Liver (tissue), 9 donors: ENCODE data around the gene TRIM16. TPM values are rescaled to one million over a fixed set of nuclear protein-coding genes. Genes with fewer than 3 reads are reported as not detected.

Source experiments
- DNase-seq: peaks from one replicate; pipeline ENCODE4 v3.0.0-alpha.2; 2017; ENCODE audit warnings: low spot score
- H3K27ac ChIP-seq, 2 donors: one replicate each; pipeline ENCODE4 v1.7.0; 2013; ENCODE audit warnings: inconsistent platforms in 2 of 2, low read length in 2 of 2, control low read depth in 1 of 2, low read depth in 1 of 2, mild to moderate bottlenecking in 1 of 2
- H3K27me3 ChIP-seq, 4 donors: one replicate each; pipeline versions ENCODE4 v1.6.1 to v1.7.0; 2013; ENCODE audit warnings: low read length in 3 of 4, inconsistent platforms in 1 of 4, mild to moderate bottlenecking in 1 of 4, moderate library complexity in 1 of 4; ENCODE audit not compliant: control insufficient read depth in 4 of 4, insufficient read depth in 4 of 4
- H3K36me3 ChIP-seq, 4 donors: one replicate each; pipeline versions ENCODE4 v1.6.1 to v1.7.0; 2013; ENCODE audit warnings: low read length in 3 of 4, mild to moderate bottlenecking in 3 of 4, low read depth in 1 of 4, moderate library complexity in 1 of 4; ENCODE audit not compliant: control insufficient read depth in 4 of 4, insufficient read depth in 3 of 4
- H3K4me1 ChIP-seq, 4 donors: one replicate each; pipeline versions ENCODE4 v1.6.1 to v1.7.0; 2013; ENCODE audit warnings: low read length in 3 of 4, mild to moderate bottlenecking in 3 of 4, moderate library complexity in 1 of 4; ENCODE audit not compliant: control insufficient read depth in 4 of 4, insufficient read depth in 4 of 4
- H3K4me3 ChIP-seq, 3 donors: one replicate each; pipeline versions ENCODE4 v1.6.1 to v1.7.0; 2013; ENCODE audit warnings: low read length in 3 of 3, control low read depth in 1 of 3, low read depth in 1 of 3, mild to moderate bottlenecking in 1 of 3
- H3K9ac ChIP-seq, 2 donors: one replicate each; pipeline ENCODE4 v1.7.0; 2013; ENCODE audit warnings: low read length in 2 of 2, mild to moderate bottlenecking in 2 of 2, moderate library complexity in 2 of 2, control low read depth in 1 of 2, low read depth in 1 of 2
- H3K9me3 ChIP-seq, 4 donors: one replicate each; pipeline versions ENCODE4 v1.6.1 to v1.7.0; 2013; ENCODE audit warnings: low read length in 3 of 4; ENCODE audit not compliant: control insufficient read depth in 4 of 4
- ATF3 ChIP-seq: IDR thresholded peaks from 2 replicates; pipeline ENCODE4 v1.6.1; 2016; ENCODE audit warnings: antibody characterized with exemption
- CTCF ChIP-seq: fragments of 150-350 bp; IDR thresholded peaks from 2 replicates; pipeline ENCODE4 v1.5.1; 2017; ENCODE audit warnings: improper control_type of control experiment, low read depth, low read length; ENCODE audit not compliant: missing input control
- EGR1 ChIP-seq, 2 donors: IDR thresholded peaks; 2 replicates each; pipeline ENCODE4 v1.6.1; 2016 to 2018; ENCODE audit warnings: antibody characterized with exemption in 2 of 2, low read depth in 2 of 2
- FOXA1 ChIP-seq: IDR thresholded peaks from 2 replicates; pipeline ENCODE4 v1.6.1; 2016; ENCODE audit warnings: antibody characterized with exemption
- FOXA2 ChIP-seq: IDR thresholded peaks from 2 replicates; pipeline ENCODE4 v1.6.1; 2016; ENCODE audit warnings: antibody characterized with exemption
- GABPA ChIP-seq, 2 donors: IDR thresholded peaks in 1 of 2; conservative IDR thresholded peaks in 1 of 2; 2 replicates each; pipeline ENCODE4 v1.6.1; 2016; ENCODE audit warnings: antibody characterized with exemption in 2 of 2, mild to moderate bottlenecking in 1 of 2, moderate library complexity in 1 of 2
- HNF4A ChIP-seq, 2 donors: conservative IDR thresholded peaks; 2 replicates each; pipeline ENCODE4 v1.6.1; 2016; ENCODE audit warnings: antibody characterized with exemption in 2 of 2, mild to moderate bottlenecking in 2 of 2
- HNF4G ChIP-seq: IDR thresholded peaks from 2 replicates; pipeline ENCODE4 v1.6.1; 2016; ENCODE audit warnings: antibody characterized with exemption
- JUND ChIP-seq, 2 donors: IDR thresholded peaks; 2 replicates each; pipeline ENCODE4 v1.6.1; 2016; ENCODE audit warnings: antibody characterized with exemption in 2 of 2
- MAX ChIP-seq: IDR thresholded peaks from 2 replicates; pipeline ENCODE4 v1.6.1; 2016; ENCODE audit warnings: antibody characterized with exemption
- NR2F2 ChIP-seq: IDR thresholded peaks from 2 replicates; pipeline ENCODE4 v1.6.1; 2016; ENCODE audit warnings: antibody characterized with exemption
- RAD21 ChIP-seq, 2 donors: IDR thresholded peaks; 2 replicates each; pipeline ENCODE4 v1.6.1; 2016; ENCODE audit warnings: antibody characterized with exemption in 2 of 2, mild to moderate bottlenecking in 2 of 2
- REST ChIP-seq: IDR thresholded peaks from 2 replicates; pipeline ENCODE4 v1.6.1; 2016; ENCODE audit warnings: antibody characterized with exemption, mild to moderate bottlenecking
- RXRA ChIP-seq, 2 donors: IDR thresholded peaks; 2 replicates each; pipeline ENCODE4 v1.6.1; 2017 to 2018; ENCODE audit warnings: antibody characterized with exemption in 2 of 2, mild to moderate bottlenecking in 1 of 2
- SP1 ChIP-seq: IDR thresholded peaks from 2 replicates; pipeline ENCODE4 v1.6.1; 2018; ENCODE audit warnings: antibody characterized with exemption, mild to moderate bottlenecking
- TAF1 ChIP-seq: conservative IDR thresholded peaks from 2 replicates; pipeline ENCODE4 v1.6.1; 2016; ENCODE audit warnings: antibody characterized with exemption, mild to moderate bottlenecking
- YY1 ChIP-seq: IDR thresholded peaks from 2 replicates; pipeline ENCODE4 v1.6.1; 2016; ENCODE audit warnings: antibody characterized with exemption, mild to moderate bottlenecking
- ZBTB33 ChIP-seq: IDR thresholded peaks from 2 replicates; pipeline ENCODE4 v1.6.1; 2016; ENCODE audit warnings: antibody characterized with exemption
- WGBS: extraction: QIAGEN DNeasy Blood & Tissue Kit; methylation state at CpG from one replicate; pipeline ENCODE4 v1.1.7; 2013; 5-methylcytosine and 5-hydroxymethylcytosine counted together
- polyA plus RNA-seq, 2 donors: library from polyadenylated mRNA; stranded (reverse) in 1 of 2; unstranded in 1 of 2; fragments of 200-250 nt in 1 of 2; fragments of >200 nt in 1 of 2; fragmentation: Nextera tagmentation in 1 of 2; extraction: Ambion mirVana in 1 of 2; gene quantifications; one replicate each; pipeline versions ENCODE4 v1.2.1 to v1.2.3, GENCODE V29; 2013 to 2015
- total RNA-seq, 2 donors: library from RNA; depleted of rRNA; stranded (reverse); fragments of >200 nt; gene quantifications; one replicate each; pipeline ENCODE4 v1.2.3, GENCODE V29; 2014
- donor health status: healthy.
- donor health status: healthy.
- donor health status: healthy.
- donor health status: healthy.
- donor health status: healthy.

TRIM16 gene
- total and polyA plus RNA-seq, 4 donors: 1.9 to 6.6 (median 4.7) TPM

- peaks cover 0 to 5% (median 1%) of the 10 kb centered on the region in 4 donors for H3K36me3 ChIP-seq
- no peaks in the 10 kb centered on the region for H3K9me3 ChIP-seq
- no peak overlapping the region for H3K4me3 ChIP-seq
- TF ChIP-seq MAX: no peak
- no peak for TF ChIP-seq REST
- no peak for TF ChIP-seq ATF3
- no peak for TF ChIP-seq EGR1 (IDR thresholded peaks at IDR 0.05; ENCODE audit: low read depth in 2 of 2)
- no peak for TF ChIP-seq HNF4G
- no peak for TF ChIP-seq TAF1
- no peak for TF ChIP-seq CTCF
- TF ChIP-seq YY1: no peak
- no peak for TF ChIP-seq NR2F2
- TF ChIP-seq JUND (IDR thresholded peaks at IDR 0.05): no peak
- no peak for TF ChIP-seq ZBTB33
- TF ChIP-seq FOXA1: no peak
- TF ChIP-seq SP1: no peak
- no peak for TF ChIP-seq GABPA (IDR thresholded peaks at IDR 0.05 in 1 of 2, conservative IDR thresholded peaks at IDR 0.05 in 1 of 2)
- TF ChIP-seq HNF4A (conservative IDR thresholded peaks at IDR 0.05): no peak
- no peak for TF ChIP-seq RXRA (IDR thresholded peaks at IDR 0.05)
- TF ChIP-seq FOXA2: no peak
- TF ChIP-seq RAD21 (IDR thresholded peaks at IDR 0.05): no peak
- 87% methylated on average over 4 of the region's 4 CpGs for WGBS
- H3K27ac ChIP-seq: no peak overlapping the region
- H3K4me1 ChIP-seq: no peaks in the 10 kb centered on the region
- H3K9ac ChIP-seq: no peak overlapping the region
- DNase-seq: no peak
- H3K27me3 ChIP-seq: no peaks in the 10 kb centered on the region
Observed at GRCh38 chr17:15659663-15660062, 24.4 kb downstream of the TRIM16 start.
